Endodermal cell (in vitro differentiated cells): ENCODE data around the gene ECE1. TPM values are rescaled to one million over a fixed set of nuclear protein-coding genes. Genes with fewer than 3 reads are reported as not detected.

Source experiments
- DNase-seq: peaks from one replicate; pipeline ENCODE4 v3.0.0-alpha.2; 2017
- H3K27ac ChIP-seq: 2 replicates; pipeline ENCODE4 v1.5.1; 2013; ENCODE audit warnings: mild to moderate bottlenecking, low read depth, low read length, moderate library complexity
- H3K27me3 ChIP-seq: 2 replicates; pipeline ENCODE4 v1.6.1; 2013; ENCODE audit warnings: mild to moderate bottlenecking, low read length, moderate library complexity; ENCODE audit not compliant: insufficient read depth, control insufficient read depth, poor library complexity, severe bottlenecking
- H3K36me3 ChIP-seq: 2 replicates; pipeline ENCODE4 v1.7.0; 2013; ENCODE audit warnings: mild to moderate bottlenecking, low read length, moderate library complexity; ENCODE audit not compliant: control insufficient read depth, insufficient read depth
- H3K4me1 ChIP-seq: one replicate; pipeline ENCODE4 v1.7.0; 2013; ENCODE audit warnings: low read length; ENCODE audit not compliant: control insufficient read depth, insufficient read depth
- H3K4me3 ChIP-seq: 2 replicates; pipeline ENCODE4 v1.5.1; 2013; ENCODE audit warnings: mild to moderate bottlenecking, low read length, moderate library complexity
- H3K9ac ChIP-seq: 2 replicates; pipeline ENCODE4 v1.6.1; 2013; ENCODE audit warnings: mild to moderate bottlenecking, low read length, moderate library complexity; ENCODE audit not compliant: poor library complexity, severe bottlenecking; ENCODE audit errors: extremely low read depth
- H3K9me3 ChIP-seq: 2 replicates; pipeline ENCODE4 v1.6.1; 2013; ENCODE audit warnings: mild to moderate bottlenecking, low read length, moderate library complexity; ENCODE audit not compliant: control insufficient read depth
- H3K27ac Mint-ChIP-seq: 2 replicates; pipeline ENCODE4 v1.8.0; 2020; ENCODE audit warnings: mixed read lengths
- H3K27me3 Mint-ChIP-seq: 2 replicates; pipeline ENCODE4 v1.8.0; 2021; ENCODE audit warnings: mild to moderate bottlenecking, mixed read lengths; ENCODE audit not compliant: insufficient read depth
- H3K36me3 Mint-ChIP-seq: 2 replicates; pipeline ENCODE4 v1.8.0; 2020; ENCODE audit warnings: low read depth, mixed read lengths
- H3K4me1 Mint-ChIP-seq: 2 replicates; pipeline ENCODE4 v1.8.0; 2020; ENCODE audit warnings: mixed read lengths
- H3K4me3 Mint-ChIP-seq: 2 replicates; pipeline ENCODE4 v1.8.0; 2020; ENCODE audit warnings: mild to moderate bottlenecking, moderate library complexity, mixed read lengths
- H3K9me3 Mint-ChIP-seq: 2 replicates; pipeline ENCODE4 v1.8.0; 2020; ENCODE audit warnings: mild to moderate bottlenecking, mixed read lengths
- WGBS, 2 experiments: methylation state at CpG; one replicate each; pipeline versions ENCODE4 v1.1.5 to v1.1.7; 2013; ENCODE audit warnings: missing lambda C conversion rate in 2 of 2, mixed read lengths in 1 of 2; ENCODE audit not compliant: insufficient coverage in 1 of 2, insufficient read length in 1 of 2; 5-methylcytosine and 5-hydroxymethylcytosine counted together
- total RNA-seq, 2 donors: library from RNA; stranded (reverse); fragmentation: NEBNext Ultra II Directional in 1 of 2; extraction: Animal tissue kit (Norgen Biotek cat#: 25700) in 1 of 2; gene quantifications; 2 replicates in 1 of 2; 3 replicates in 1 of 2; pipeline ENCODE4 v1.2.1, GENCODE V29; 2021
- TF ChIP-seq, protein P1 (sequence below): fragments of 200-600 bp; sonication (generic); conservative IDR thresholded peaks from 2 replicates; pipeline ENCODE4 v1.5.0; 2021; ENCODE audit warnings: antibody characterized with exemption, mild to moderate bottlenecking

ECE1 gene
- total RNA-seq, 2 donors from 2014 or later: 47.8 to 57.9 TPM

DNA sequence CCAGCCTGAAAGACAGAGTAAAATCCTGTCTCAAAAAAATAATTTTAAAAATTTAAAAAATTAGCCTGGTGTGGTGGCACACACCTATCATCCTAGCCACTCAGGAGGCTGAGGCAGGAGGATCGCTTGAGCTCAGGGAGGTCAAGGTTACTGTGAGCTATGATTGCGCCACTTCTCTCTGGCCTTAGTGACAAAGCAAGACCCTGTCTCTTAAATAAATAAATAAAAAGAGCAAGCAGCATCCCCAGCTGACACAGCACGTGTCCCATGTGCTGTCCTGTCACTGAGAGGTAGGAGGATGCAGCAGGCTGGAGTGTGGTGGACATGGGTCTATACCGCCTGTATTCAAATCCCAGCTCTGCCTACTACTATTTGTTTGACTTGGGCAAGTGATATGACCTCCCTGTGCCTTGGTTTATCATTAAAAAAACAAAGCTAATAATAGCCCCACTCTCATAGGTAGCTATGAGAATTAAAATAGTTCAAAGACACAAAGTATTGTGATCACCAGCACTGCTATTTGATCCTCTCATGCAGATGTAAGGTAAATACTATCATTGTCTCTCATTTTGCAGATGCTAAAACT, 22.2 kb upstream of the ECE1 start:
- Histone ChIP-seq H3K36me3 (no peaks in the 10 kb centered on the region), H3K27me3 (no peaks in the 10 kb centered on the region), H3K4me1 (peaks cover 23% of the 10 kb centered on the region), H3K9me3 (no peaks in the 10 kb centered on the region), H3K9ac (no peak overlapping the region), H3K4me3 (no peak overlapping the region), H3K27ac (peak overlapping the region; percentile 40)
- Mint-ChIP-seq H3K4me3 (no peak overlapping the region), H3K9me3 (peaks cover 7% of the 10 kb centered on the region), H3K4me1 (peaks cover 44% of the 10 kb centered on the region), H3K27ac (no peak overlapping the region), H3K27me3 (no peaks in the 10 kb centered on the region), H3K36me3 (peaks cover 6% of the 10 kb centered on the region)
- TF ChIP-seq, protein P1, sequence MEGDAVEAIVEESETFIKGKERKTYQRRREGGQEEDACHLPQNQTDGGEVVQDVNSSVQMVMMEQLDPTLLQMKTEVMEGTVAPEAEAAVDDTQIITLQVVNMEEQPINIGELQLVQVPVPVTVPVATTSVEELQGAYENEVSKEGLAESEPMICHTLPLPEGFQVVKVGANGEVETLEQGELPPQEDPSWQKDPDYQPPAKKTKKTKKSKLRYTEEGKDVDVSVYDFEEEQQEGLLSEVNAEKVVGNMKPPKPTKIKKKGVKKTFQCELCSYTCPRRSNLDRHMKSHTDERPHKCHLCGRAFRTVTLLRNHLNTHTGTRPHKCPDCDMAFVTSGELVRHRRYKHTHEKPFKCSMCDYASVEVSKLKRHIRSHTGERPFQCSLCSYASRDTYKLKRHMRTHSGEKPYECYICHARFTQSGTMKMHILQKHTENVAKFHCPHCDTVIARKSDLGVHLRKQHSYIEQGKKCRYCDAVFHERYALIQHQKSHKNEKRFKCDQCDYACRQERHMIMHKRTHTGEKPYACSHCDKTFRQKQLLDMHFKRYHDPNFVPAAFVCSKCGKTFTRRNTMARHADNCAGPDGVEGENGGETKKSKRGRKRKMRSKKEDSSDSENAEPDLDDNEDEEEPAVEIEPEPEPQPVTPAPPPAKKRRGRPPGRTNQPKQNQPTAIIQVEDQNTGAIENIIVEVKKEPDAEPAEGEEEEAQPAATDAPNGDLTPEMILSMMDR: no peak
- 86 to 91% methylated on average over 1 to 4 of the region's 4 CpGs for WGBS, 2 experiments
- no peak for DNase-seq

DNA sequence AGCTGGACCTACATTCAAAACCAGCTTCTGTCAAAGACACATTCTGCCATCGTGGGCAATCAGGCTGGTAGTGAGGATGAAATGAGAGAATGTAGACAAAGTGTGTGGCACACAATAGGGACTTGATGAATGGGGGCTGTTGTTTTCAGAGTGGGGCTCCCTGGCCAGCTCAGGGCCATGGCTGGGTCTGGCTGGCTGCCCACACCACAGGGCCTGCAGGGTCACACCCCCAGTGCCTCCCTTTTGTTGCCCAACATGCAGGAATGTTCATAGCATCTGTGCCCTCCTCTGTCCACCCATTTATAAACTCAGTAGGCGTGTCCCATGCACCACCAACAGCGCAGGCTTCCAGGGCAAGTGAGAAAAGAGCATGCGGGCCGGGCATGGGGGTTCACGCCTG, 20.8 kb upstream of the ECE1 start:
- H3K36me3 Mint-ChIP-seq: peaks cover 6% of the 10 kb centered on the region
- WGBS, 2 experiments: 90 to 100% methylated on average over 1 to 6 of the region's 6 CpGs
- no peak for DNase-seq
- peak overlapping the region; percentile 76 for H3K27ac Mint-ChIP-seq
- H3K4me3 Mint-ChIP-seq: no peak overlapping the region
- Histone ChIP-seq H3K27ac (no peak overlapping the region), H3K9ac (no peak overlapping the region), H3K36me3 (no peaks in the 10 kb centered on the region), H3K9me3 (no peaks in the 10 kb centered on the region), H3K4me3 (no peak overlapping the region), H3K4me1 (peaks cover 23% of the 10 kb centered on the region), H3K27me3 (no peaks in the 10 kb centered on the region)
- H3K27me3 Mint-ChIP-seq: no peaks in the 10 kb centered on the region
- H3K4me1 Mint-ChIP-seq: peaks cover 50% of the 10 kb centered on the region
- TF ChIP-seq, protein P1: no peak
- H3K9me3 Mint-ChIP-seq: peaks cover 7% of the 10 kb centered on the region

DNA sequence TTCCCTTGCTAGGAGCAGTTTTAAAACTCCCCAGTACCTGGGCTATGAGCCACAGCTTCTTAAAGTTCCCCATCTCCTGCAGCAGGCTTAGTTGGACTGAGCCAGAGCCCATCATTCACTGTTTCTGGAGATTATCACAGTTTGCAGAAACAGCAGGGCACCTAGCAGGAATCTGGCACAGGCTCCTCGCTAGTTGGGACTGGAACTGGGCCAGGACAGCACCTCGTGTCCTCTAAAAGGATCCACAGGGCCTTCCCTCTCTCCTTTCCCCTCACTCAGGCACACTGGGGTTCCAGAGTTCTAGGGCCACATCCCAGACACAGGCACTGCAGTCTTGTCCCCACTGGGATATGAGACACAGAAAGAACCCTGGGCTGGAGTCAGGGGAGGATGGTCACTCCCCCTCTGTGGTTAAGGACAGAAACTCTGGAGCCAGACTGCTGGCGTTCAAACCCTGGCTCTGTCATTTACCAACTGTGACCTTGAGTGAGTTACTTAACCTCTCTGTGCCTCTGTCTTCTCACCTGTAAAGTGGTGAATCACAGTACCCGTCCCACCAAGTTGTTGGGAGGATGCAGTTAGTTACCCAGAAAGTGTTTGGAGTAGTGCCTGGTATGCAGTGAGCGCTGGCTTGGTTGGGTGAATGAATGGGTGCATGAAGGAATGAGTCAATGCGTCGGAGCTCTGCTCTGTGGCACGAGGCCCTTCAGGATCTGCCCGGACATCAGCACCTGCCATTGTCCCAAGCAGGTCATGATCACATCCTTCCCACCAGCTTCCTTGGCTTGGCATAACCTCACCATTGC, 18.8 kb upstream of the ECE1 start:
- Mint-ChIP-seq H3K36me3 (peaks cover 6% of the 10 kb centered on the region), H3K4me1 (peaks cover 39% of the 10 kb centered on the region), H3K27ac (peak overlapping the region; percentile 83), H3K9me3 (peaks cover 7% of the 10 kb centered on the region), H3K4me3 (peak overlapping the region; percentile 6), H3K27me3 (peaks cover 2% of the 10 kb centered on the region)
- DNase-seq: peak; percentile 79
- Histone ChIP-seq H3K9me3 (no peaks in the 10 kb centered on the region), H3K27ac (peak overlapping the region; percentile 3), H3K4me3 (peak overlapping the region; percentile 57), H3K27me3 (no peaks in the 10 kb centered on the region), H3K36me3 (no peaks in the 10 kb centered on the region), H3K9ac (no peak overlapping the region), H3K4me1 (peaks cover 13% of the 10 kb centered on the region)
- 79 to 81% methylated on average over 7 to 9 of the region's 9 CpGs for WGBS, 2 experiments
- TF ChIP-seq, protein P1: no peak
